Naive thymus-derived CD4-positive, alpha-beta T cell (primary cell): Measurements from ENCODE around the gene AMDHD2. TPM values are rescaled to one million over a fixed set of nuclear protein-coding genes. Genes with fewer than 3 reads are reported as not detected.
"Not testable (repeated sequence)": the region's sequence is repeated elsewhere in the genome, so short reads cannot be mapped to it uniquely, and the experiment has no call there.

Source experiments
- ATAC-seq: fragments of 150-1000 bp; cut with Tn5 transposase; 2 replicates; pipeline ENCODE4 v1.10.0; 2021; ENCODE audit warnings: mild to moderate bottlenecking, moderate library complexity
- CTCF ChIA-PET: fragments of 350-600 bp; sonication (Branson Sonifier 250); formaldehyde crosslinking; loops from one replicate; lab custom pipeline; 2021; ENCODE audit warnings: antibody characterized with exemption; lab: Charles Lee
- POLR2A ChIA-PET: fragments of 350-600 bp; sonication (Branson Sonifier 250); formaldehyde crosslinking; loops from one replicate; lab custom pipeline; 2021; ENCODE audit warnings: antibody characterized with exemption, inconsistent platforms; lab: Charles Lee
- DNase-seq, 9 donors: peaks; one replicate each; pipeline versions ENCODE4 v3.0.0 to v3.0.0-alpha.2; 2020 to 2022; ENCODE audit warnings: mixed read lengths in 1 of 9
- H3K27ac ChIP-seq: one replicate; pipeline ENCODE4 v1.7.0; 2013; ENCODE audit warnings: mild to moderate bottlenecking, low read depth, low read length, moderate library complexity
- H3K27me3 ChIP-seq, 2 donors: one replicate each; pipeline ENCODE4 v1.7.0; 2013; ENCODE audit warnings: low read length in 2 of 2, mild to moderate bottlenecking in 2 of 2, moderate library complexity in 2 of 2; ENCODE audit not compliant: control insufficient read depth in 2 of 2, insufficient read depth in 2 of 2
- H3K36me3 ChIP-seq, 3 experiments: 1 replicate in 2 of 3; 2 replicates in 1 of 3; pipeline ENCODE4 v1.7.0; 2013; ENCODE audit warnings: low read length in 3 of 3, mild to moderate bottlenecking in 3 of 3, moderate library complexity in 1 of 3; ENCODE audit not compliant: insufficient read depth in 3 of 3, control insufficient read depth in 2 of 3
- H3K4me1 ChIP-seq, 2 donors: one replicate each; pipeline ENCODE4 v1.7.0; 2013; ENCODE audit warnings: low read length in 2 of 2, mild to moderate bottlenecking in 2 of 2, moderate library complexity in 1 of 2; ENCODE audit not compliant: control insufficient read depth in 2 of 2, insufficient read depth in 2 of 2
- H3K4me3 ChIP-seq: 2 replicates; pipeline ENCODE4 v1.7.0; 2013; ENCODE audit warnings: mild to moderate bottlenecking, low read length
- H3K9me3 ChIP-seq, 3 experiments: 1 replicate in 2 of 3; 2 replicates in 1 of 3; pipeline ENCODE4 v1.7.0; 2013; ENCODE audit warnings: low read length in 3 of 3; ENCODE audit not compliant: control insufficient read depth in 2 of 3
- H3K27ac Mint-ChIP-seq, 9 donors: one replicate each; pipeline ENCODE4 v1.8.0; 2020 to 2022; ENCODE audit warnings: mixed read lengths in 9 of 9, mild to moderate bottlenecking in 8 of 9, moderate library complexity in 5 of 9, inconsistent platforms in 2 of 9
- H3K27me3 Mint-ChIP-seq, 5 donors: one replicate each; pipeline ENCODE4 v1.8.0; 2021 to 2022; ENCODE audit warnings: mixed read lengths in 5 of 5, mild to moderate bottlenecking in 1 of 5
- H3K36me3 Mint-ChIP-seq, 5 donors: one replicate each; pipeline ENCODE4 v1.8.0; 2020 to 2022; ENCODE audit warnings: mixed read lengths in 5 of 5, mild to moderate bottlenecking in 3 of 5, inconsistent platforms in 1 of 5
- H3K4me1 Mint-ChIP-seq, 7 donors: one replicate each; pipeline ENCODE4 v1.8.0; 2020 to 2022; ENCODE audit warnings: mixed read lengths in 7 of 7, mild to moderate bottlenecking in 3 of 7, inconsistent platforms in 1 of 7
- H3K4me3 Mint-ChIP-seq, 10 donors: one replicate each; pipeline ENCODE4 v1.8.0; 2020 to 2022; ENCODE audit warnings: mild to moderate bottlenecking in 10 of 10, mixed read lengths in 10 of 10, moderate library complexity in 6 of 10, inconsistent platforms in 2 of 10
- H3K9me3 Mint-ChIP-seq, 11 donors: one replicate each; pipeline ENCODE4 v1.8.0; 2020 to 2022; ENCODE audit warnings: mixed read lengths in 11 of 11, mild to moderate bottlenecking in 4 of 11, inconsistent platforms in 1 of 11, moderate library complexity in 1 of 11
- intact Hi-C, 2 donors: fragments of 100-400 bp; cut with micrococcal nuclease; formaldehyde crosslinking; loops; one replicate each; pipeline ENCODE4 v1.15.1; 2023
- polyA plus RNA-seq, 2 donors: library from polyadenylated mRNA; unstranded; fragments of 300-500 nt; fragmentation: Illumina TruSeq; gene quantifications; one replicate each; pipeline ENCODE4 v1.2.3, GENCODE V29; 2021
- total RNA-seq, 6 experiments: library from RNA in 5 of 6; stranded (reverse) in 5 of 6; gene quantifications; 1 replicate in 5 of 6; 2 replicates in 1 of 6; pipeline ENCODE4 v1.2.3 and lab custom pipeline; 2021 to 2026

The AMDHD2 gene
- total and polyA plus RNA-seq, 7 experiments from 2014 or later: 15.0 to 258 (median 102) TPM

DNA sequence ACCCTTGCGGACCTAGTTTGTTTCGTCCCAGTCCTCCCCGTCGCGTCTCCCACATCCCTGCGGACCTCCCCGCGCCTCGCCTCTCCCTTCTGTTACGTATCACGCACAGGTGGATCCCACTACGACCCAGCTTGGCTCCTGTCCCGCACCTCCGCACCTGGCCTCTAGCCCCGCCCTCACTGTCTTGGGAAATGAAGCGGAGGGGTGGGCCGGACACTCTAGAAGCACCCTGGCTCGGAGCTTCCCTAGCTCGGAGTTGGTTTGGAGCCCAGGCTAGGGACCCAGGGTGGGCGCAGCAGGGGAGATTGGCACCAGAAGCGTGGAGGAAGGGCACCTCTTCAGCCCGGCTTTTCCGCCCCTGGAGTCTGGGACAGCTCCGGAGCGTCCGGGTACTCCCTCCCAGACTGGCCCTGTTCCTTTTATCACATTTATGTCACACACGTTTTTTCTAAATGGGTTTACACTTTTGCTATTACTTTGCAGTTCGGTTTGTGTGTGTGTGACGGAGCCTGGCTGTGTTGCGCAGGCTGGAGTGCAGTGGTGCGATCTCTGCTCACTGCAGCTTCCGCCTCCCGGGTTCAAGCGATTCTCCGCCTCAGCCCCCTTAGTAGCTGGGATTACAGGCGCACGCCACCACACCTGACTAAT, 12.4 kb downstream of the AMDHD2 start:
- intact Hi-C loops: loop anchor here (1.0 to 10.0 kb wide), 8 partner anchors 12 to 752 kb away; partner anchors contain the start of genes AMDHD2 (in 2 of the 2), ATP6V0C (in 2 of the 2), E4F1 (in 1 of the 2) and HCFC1R1 (in 1 of the 2)
- POLR2A ChIA-PET: interaction anchor here (0.6 to 6.0 kb wide), 16 partner anchors 10 to 827 kb away, joined by 3 to 89 read pairs (median 4); partner anchors contain the start of genes AMDHD2, ATP6V0C, ECI1 and MAPK8IP3

GRCh38 chr16:2533142-2533755, 13.1 kb downstream of the AMDHD2 start:
- not testable (repeated sequence) for H3K9me3 ChIP-seq
- intact Hi-C loops: loop anchor here (5.0 to 10.0 kb wide), 4 partner anchors 311 to 752 kb away; partner anchors contain the start of genes E4F1 (in 1 of the 2), HCFC1R1 (in 1 of the 2), THOC6 (in 1 of the 2) and TNFRSF12A (in 1 of the 2)

More for the DNA sequence above, 12.4 kb downstream of the AMDHD2 start:
- Mint-ChIP-seq H3K27ac (peak overlapping the region; percentile 96 to 100 (median 98)), H3K9me3 (peaks cover 0 to 4% (median 0%) of the 10 kb centered on the region in 11 donors), H3K4me1 (peaks cover 0 to 36% (median 23%) of the 10 kb centered on the region in 7 donors), H3K4me3 (peak overlapping the region; percentile 84 to 100 (median 96)), H3K36me3 (peaks cover 0 to 3% (median 0%) of the 10 kb centered on the region in 5 donors), H3K27me3 (no peaks in the 10 kb centered on the region)
- ATAC-seq (peak; percentile 26), DNase-seq (peak in 8 of 9 donors; percentile 61 to 81 (median 78))
- Histone ChIP-seq H3K36me3 (peaks cover 0 to 22% (median 0%) of the 10 kb centered on the region in 3 experiments), H3K27me3 (no peaks in the 10 kb centered on the region), H3K4me3 (peak overlapping the region; percentile 71), H3K27ac (peak overlapping the region; percentile 93), H3K9me3 (no peaks in the 10 kb centered on the region), H3K4me1 (peaks cover 5 to 9% of the 10 kb centered on the region in 2 donors)
- CTCF ChIA-PET: interaction anchor here (0.7 to 1.6 kb wide), 3 partner anchors 14 to 21 kb away, joined by 3 to 4 read pairs (median 3); partner anchors contain the start of gene ATP6V0C

DNA sequence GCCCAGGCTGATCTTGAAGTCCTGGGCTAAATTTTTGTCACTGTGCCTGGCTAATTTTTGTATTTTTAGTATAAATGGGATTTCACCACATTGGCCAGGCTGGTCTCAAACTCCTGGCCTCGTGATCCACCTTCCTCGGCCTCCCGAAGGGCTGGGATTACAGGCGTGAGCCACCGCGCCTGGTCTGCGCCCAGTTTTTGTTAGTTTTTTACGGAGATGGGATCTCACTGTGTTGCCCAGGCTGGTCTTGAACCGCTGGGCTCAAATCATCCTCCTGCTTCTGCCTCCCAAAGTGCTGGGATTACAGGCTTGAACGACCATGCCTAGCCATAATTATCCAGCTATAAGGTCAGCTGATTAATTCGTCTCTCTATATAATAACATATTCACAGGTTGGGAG, 13.7 kb downstream of the AMDHD2 start:
- Histone ChIP-seq H3K27ac (no peak overlapping the region), H3K9me3 (no peaks in the 10 kb centered on the region), H3K27me3 (no peaks in the 10 kb centered on the region), H3K36me3 (peaks cover 0 to 9% (median 0%) of the 10 kb centered on the region in 3 experiments), H3K4me1 (peaks cover 5 to 13% of the 10 kb centered on the region in 2 donors), H3K4me3 (no peak overlapping the region)
- Mint-ChIP-seq H3K27me3 (no peaks in the 10 kb centered on the region), H3K36me3 (peaks cover 0 to 3% (median 0%) of the 10 kb centered on the region in 5 donors), H3K27ac (peak overlapping the region; percentile 55 to 99 (median 88)), H3K4me3 (peak overlapping the region; percentile 66 to 99 (median 77)), H3K9me3 (peaks cover 0 to 4% (median 0%) of the 10 kb centered on the region in 11 donors), H3K4me1 (peaks cover 5 to 40% (median 28%) of the 10 kb centered on the region in 7 donors)
- ChIA-PET CTCF (no interaction called here), POLR2A (interaction anchor here (1.9 to 6.0 kb wide), 2 partner anchors 15 to 20 kb away, joined by 5 to 83 read pairs; partner anchors contain the start of gene ATP6V0C)
- intact Hi-C loops: loop anchor here (5.0 to 10.0 kb wide), 4 partner anchors 312 to 751 kb away; partner anchors contain the start of genes E4F1 (in 1 of the 2), HCFC1R1 (in 1 of the 2), THOC6 (in 1 of the 2) and TNFRSF12A (in 1 of the 2)
- no peak for DNase-seq
- ATAC-seq: no peak

More at GRCh38 chr16:2533142-2533755, 13.1 kb downstream of the AMDHD2 start:
- Histone ChIP-seq H3K36me3 (peaks cover 0 to 16% (median 0%) of the 10 kb centered on the region in 3 experiments), H3K4me3 (peak overlapping the region; percentile 71), H3K27ac (peak overlapping the region; percentile 93)
- ATAC-seq, H3K9me3 Mint-ChIP-seq, H3K4me1 ChIP-seq, H3K27me3 ChIP-seq, H3K27me3 Mint-ChIP-seq, DNase-seq, H3K36me3 Mint-ChIP-seq: not testable (repeated sequence)
- Mint-ChIP-seq H3K27ac (peak overlapping the region; percentile 96 to 100 (median 98)), H3K4me1 (peaks cover 0 to 36% (median 23%) of the 10 kb centered on the region in 7 donors), H3K4me3 (peak overlapping the region; percentile 84 to 100 (median 96))
- POLR2A ChIA-PET: interaction anchor here (0.6 to 6.0 kb wide), 14 partner anchors 10 to 828 kb away, joined by 3 to 89 read pairs (median 5); partner anchors contain the start of genes AMDHD2, ATP6V0C, ECI1 and MAPK8IP3
- CTCF ChIA-PET: interaction anchor here (1.5 to 1.6 kb wide), 2 partner anchors 20 to 21 kb away, joined by 3 to 4 read pairs; partner anchors contain the start of gene ATP6V0C

DNA sequence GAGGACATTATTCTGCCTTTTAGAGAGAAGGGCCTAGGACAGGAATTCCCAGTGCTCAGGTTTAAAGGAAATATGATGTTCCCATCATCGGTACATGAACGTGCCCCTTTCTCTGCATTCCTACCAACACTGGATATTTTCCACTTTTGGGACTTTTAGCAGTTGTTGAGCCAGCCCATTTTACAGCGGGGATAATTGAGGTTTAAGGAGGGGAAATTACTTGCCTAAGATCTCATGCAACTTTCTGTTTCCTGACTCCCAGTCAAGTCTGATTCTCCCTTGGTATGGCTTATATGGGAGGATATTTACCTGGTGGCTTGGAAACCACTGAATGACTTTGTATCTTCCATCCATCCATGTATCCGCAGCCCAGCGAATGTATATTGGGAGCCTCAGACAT, 14.2 kb downstream of the AMDHD2 start:
- H3K9me3 Mint-ChIP-seq, DNase-seq, H3K4me3 ChIP-seq, H3K36me3 Mint-ChIP-seq, H3K9me3 ChIP-seq, H3K36me3 ChIP-seq, H3K27me3 ChIP-seq, H3K27ac ChIP-seq, H3K27me3 Mint-ChIP-seq, ATAC-seq, CTCF ChIA-PET: not testable (repeated sequence)
- POLR2A ChIA-PET: interaction anchor here (5.0 to 6.0 kb wide), 2 partner anchors 14 to 20 kb away, joined by 33 to 83 read pairs; partner anchors contain the start of genes AMDHD2 and ATP6V0C
- intact Hi-C loops: loop anchor here (5.0 to 10.0 kb wide), 4 partner anchors 312 to 750 kb away; partner anchors contain the start of genes E4F1 (in 1 of the 2), HCFC1R1 (in 1 of the 2), THOC6 (in 1 of the 2) and TNFRSF12A (in 1 of the 2)
- Mint-ChIP-seq H3K4me1 (peaks cover 9 to 45% (median 31%) of the 10 kb centered on the region in 7 donors), H3K27ac (peak overlapping the region in 8 of 9 donors; percentile 22 to 99 (median 90)), H3K4me3 (peak overlapping the region in 9 of 10 donors; percentile 66 to 99 (median 78))
- H3K4me1 ChIP-seq: peaks cover 5 to 17% of the 10 kb centered on the region in 2 donors

- no peaks in the 10 kb centered on the region for H3K9me3 ChIP-seq
- Mint-ChIP-seq H3K27me3 (no peaks in the 10 kb centered on the region), H3K36me3 (no peaks in the 10 kb centered on the region), H3K4me1 (peaks cover 13 to 52% (median 43%) of the 10 kb centered on the region in 7 donors), H3K4me3 (peak overlapping the region in 8 of 10 donors; percentile 27 to 88 (median 49)), H3K9me3 (peaks cover 0 to 4% (median 0%) of the 10 kb centered on the region in 11 donors), H3K27ac (no peak overlapping the region)
- peaks cover 5 to 21% of the 10 kb centered on the region in 2 donors for H3K4me1 ChIP-seq
- no peak overlapping the region for H3K4me3 ChIP-seq
- ATAC-seq (no peak), DNase-seq (peak in 1 of 9 donors; percentile 6)
- ChIA-PET CTCF (no interaction called here), POLR2A (interaction anchor here (1.1 to 6.0 kb wide), 3 partner anchors 9 to 21 kb away, joined by 4 to 83 read pairs (median 33); partner anchors contain the start of genes AMDHD2 and ATP6V0C)
- intact Hi-C loops: loop anchor here in 1 of 2 donors (5.0 to 10.0 kb wide), 4 partner anchors 137 to 749 kb away; partner anchors contain the start of genes HCFC1R1, THOC6, TNFRSF12A and ZNF263
- H3K27me3 ChIP-seq: no peaks in the 10 kb centered on the region
- no peaks in the 10 kb centered on the region for H3K36me3 ChIP-seq
- no peak overlapping the region for H3K27ac ChIP-seq
Observed at GRCh38 chr16:2535625-2536013, 15.4 kb downstream of the AMDHD2 start.
